GM19372 (cell line): ENCODE measurements around the gene HMCN2.

Source experiments
- ATAC-seq: cut with Tn5 transposase; IDR thresholded peaks from one replicate; pipeline ENCODE4 v1.9.1; 2021; ENCODE audit warnings: mild to moderate bottlenecking, low read depth, moderate library complexity; ENCODE audit not compliant: unreplicated experiment

HMCN2 gene

GRCh38 chr9:130287736-130288135, 22.2 kb downstream of the HMCN2 start:
- ATAC-seq, result no peak

- ATAC-seq, result no peak
Observed at GRCh38 chr9:130288393-130288792, 22.8 kb downstream of the HMCN2 start.

- no peak for ATAC-seq
Observed at GRCh38 chr9:130288926-130289690, 23.5 kb downstream of the HMCN2 start.

- ATAC-seq, result no peak
Observed at GRCh38 chr9:130289711-130290241, 24.2 kb downstream of the HMCN2 start.

GRCh38 chr9:130290291-130291181, 25.0 kb downstream of the HMCN2 start:
- ATAC-seq, result no peak

GRCh38 chr9:130291474-130291873, 25.9 kb downstream of the HMCN2 start:
- no peak for ATAC-seq

GRCh38 chr9:130292106-130292505, 26.5 kb downstream of the HMCN2 start:
- no peak for ATAC-seq

- ATAC-seq, result no peak
Observed at GRCh38 chr9:130294664-130295063, 29.1 kb downstream of the HMCN2 start.

GRCh38 chr9:130295431-130295830, 29.9 kb downstream of the HMCN2 start:
- no peak for ATAC-seq

GRCh38 chr9:130295945-130296782, 30.6 kb downstream of the HMCN2 start:
- ATAC-seq, result no peak

GRCh38 chr9:130296783-130297055, 31.2 kb downstream of the HMCN2 start:
- ATAC-seq, result no peak

- ATAC-seq, result no peak
Observed at GRCh38 chr9:130297371-130297770, 31.8 kb downstream of the HMCN2 start.

- no peak for ATAC-seq
Observed at GRCh38 chr9:130298662-130299279, 33.2 kb downstream of the HMCN2 start.

- ATAC-seq, result no peak
Observed at GRCh38 chr9:130299785-130300615, 34.4 kb downstream of the HMCN2 start.

GRCh38 chr9:130300739-130301138, 35.2 kb downstream of the HMCN2 start:
- ATAC-seq, result no peak

GRCh38 chr9:130301483-130302286, 36.1 kb downstream of the HMCN2 start:
- ATAC-seq, result no peak

- ATAC-seq, result no peak
Observed at GRCh38 chr9:130302785-130303612, 37.4 kb downstream of the HMCN2 start.

GRCh38 chr9:130303613-130304055, 38.1 kb downstream of the HMCN2 start:
- ATAC-seq, result no peak
